K562 (cell line): ENCODE data around the gene NGRN. TPM values are rescaled to one million over a fixed set of nuclear protein-coding genes. Genes with fewer than 3 reads are reported as not detected.
A peak's percentile ranks its signal among the peaks of the same experiment; 100 is the strongest.

ENCODE experiments used
- BCOR ChIP-seq: fragments of 450-650 bp; IDR thresholded peaks from 2 replicates; pipeline ENCODE4 v1.6.1; 2016
- CREB1 ChIP-seq, 2 experiments: sonication (generic) in 1 of 2; formaldehyde crosslinking in 1 of 2; IDR thresholded peaks; 2 replicates each; pipeline versions ENCODE4 v1.6.1 to v1.8.0; 2012 to 2022; ENCODE audit warnings: inconsistent platforms in 1 of 2, mild to moderate bottlenecking in 1 of 2, missing genetic modification reagents in 1 of 2, moderate library complexity in 1 of 2
- CSDE1 ChIP-seq, 2 experiments: fragments of 450-650 bp; IDR thresholded peaks; 2 replicates each; pipeline ENCODE4 v1.6.1; 2016; ENCODE audit warnings: mild to moderate bottlenecking in 1 of 2
- CTBP1 ChIP-seq: fragments of 450-650 bp; IDR thresholded peaks from 2 replicates; pipeline ENCODE4 v1.6.1; 2016; ENCODE audit warnings: borderline replicate concordance
- EGR1 ChIP-seq: fragments of 450-650 bp; conservative IDR thresholded peaks from 2 replicates; pipeline ENCODE4 v1.6.1; 2017; ENCODE audit warnings: mild to moderate bottlenecking
- EP300 ChIP-seq: IDR thresholded peaks from 2 replicates; pipeline ENCODE4 v1.6.1; 2012; ENCODE audit warnings: low read length, improper control_type of control experiment
- ESRRA ChIP-seq: fragments of 450-650 bp; IDR thresholded peaks from 2 replicates; pipeline ENCODE4 v1.6.1; 2014; ENCODE audit warnings: low read depth, mild to moderate bottlenecking, moderate library complexity, borderline replicate concordance
- GTF2B ChIP-seq: IDR thresholded peaks from 2 replicates; pipeline ENCODE4 v1.6.1; 2011; ENCODE audit not compliant: insufficient read length; ENCODE audit errors: extremely low read depth
- NCOR1 ChIP-seq: fragments of 450-650 bp; IDR thresholded peaks from 2 replicates; pipeline ENCODE4 v1.6.1; 2016; ENCODE audit warnings: mild to moderate bottlenecking, moderate library complexity
- NR2F6 ChIP-seq: fragments of 450-650 bp; formaldehyde crosslinking; IDR thresholded peaks from 2 replicates; pipeline ENCODE4 v1.4.0; 2020; ENCODE audit warnings: mild to moderate bottlenecking
- RAD21 ChIP-seq, 2 experiments: fragments of 250-450 bp in 1 of 2; fragments of 450-650 bp in 1 of 2; sonication (Bioruptor Pico) in 1 of 2; formaldehyde crosslinking in 1 of 2; IDR thresholded peaks in 1 of 2; conservative IDR thresholded peaks in 1 of 2; 2 replicates each; pipeline versions ENCODE4 v1.4.0 to v1.8.0; 2020 to 2022; ENCODE audit warnings: mild to moderate bottlenecking in 2 of 2, moderate library complexity in 1 of 2
- SMARCC2 ChIP-seq: fragments of 450-650 bp; IDR thresholded peaks from 2 replicates; pipeline ENCODE4 v1.6.1; 2017; ENCODE audit warnings: antibody characterized with exemption, moderate library complexity, mild to moderate bottlenecking, low read depth
- SMC3 ChIP-seq: conservative IDR thresholded peaks from 2 replicates; pipeline ENCODE4 v1.6.1; 2011; ENCODE audit warnings: low read depth, low read length, improper control_type of control experiment; ENCODE audit not compliant: insufficient read depth
- ZNF121 ChIP-seq: sonication (generic); formaldehyde crosslinking; conservative IDR thresholded peaks from 2 replicates; pipeline ENCODE4 v1.8.0; 2022; ENCODE audit warnings: missing genetic modification reagents
- ZNF280A ChIP-seq: fragments of 450-650 bp; IDR thresholded peaks from 2 replicates; pipeline ENCODE4 v1.6.1; 2018; ENCODE audit warnings: mild to moderate bottlenecking, low read depth; ENCODE audit not compliant: partially characterized antibody
- ZNF780A ChIP-seq: fragments of 250-450 bp; sonication (Bioruptor Pico); IDR thresholded peaks from 2 replicates; pipeline ENCODE4 v1.5.0; 2021; ENCODE audit warnings: mild to moderate bottlenecking
- polyA plus RNA-seq, 8 experiments: library from polyadenylated mRNA; depleted of rRNA in 4 of 8; stranded (reverse) in 5 of 8; unstranded in 3 of 8; fragments of >200 nt; fragmentation: Nextera tagmentation in 2 of 8; fragmentation: Illumina TruSeq in 1 of 8; extraction: Ambion mirVana in 2 of 8; extraction: Trizol in 1 of 8; gene quantifications; 2 replicates each; pipeline versions ENCODE4 v1.2.1 to v1.2.3, GENCODE V29; 2011 to 2014; ENCODE audit warnings: inconsistent platforms in 1 of 8, missing spikeins in 1 of 8
- total RNA-seq, 7 experiments: library from RNA; depleted of rRNA in 6 of 7; stranded (reverse); fragments of >200 nt in 6 of 7; fragmentation: Illumina TruSeq in 2 of 7; extraction: Trizol in 2 of 7; gene quantifications; 2 replicates each; pipeline versions ENCODE4 v1.2.1 to v1.2.3, GENCODE V29; 2011 to 2021; ENCODE audit warnings: low replicate concordance in 1 of 7
- TF ChIP-seq, protein P1 (sequence below), 2 experiments: fragments of 450-650 bp; IDR thresholded peaks; 2 replicates each; pipeline ENCODE4 v1.6.1; 2016
- TF ChIP-seq, protein P2 (sequence below): sonication (generic); formaldehyde crosslinking; IDR thresholded peaks from 2 replicates; pipeline ENCODE4 v1.8.0; 2022; ENCODE audit warnings: mild to moderate bottlenecking, missing genetic modification reagents
- TF ChIP-seq, protein P3 (sequence below): fragments of 200-400 bp; formaldehyde crosslinking; IDR thresholded peaks from 2 replicates; pipeline ENCODE4 v1.6.1; 2017; ENCODE audit warnings: mild to moderate bottlenecking, low read depth, low read length, moderate library complexity

Gene NGRN
- total and polyA plus RNA-seq, 9 of the 15 experiments (the other 6 are each of a cell fraction or from before 2014, with no cell fraction given) = 14.0 to 73.4 (median 60.0) TPM

- TF ChIP-seq ZNF280A (no peak), EGR1 (0 out of 2 replicates have a peak, but pooled peaks have one; percentile 4), ZNF121 (CRISPR knock-in tag) (no peak), NR2F6 (CRISPR knock-in tag) (no peak), NCOR1 (no peak), ESRRA (no peak), GTF2B (no peak), ZNF780A (CRISPR knock-in tag) (no peak), RAD21 (CRISPR knock-in tag; conservative IDR thresholded peaks at IDR 0.05 in 1 of 2, IDR thresholded peaks at IDR 0.05 in 1 of 2) (peak; percentile 34 to 73; a peak in 2 of 4 replicates), SMC3 (peak; percentile 54), BCOR (no peak), CSDE1 (IDR thresholded peaks at IDR 0.05) (no peak), EP300 (no peak), CREB1 (IDR thresholded peaks at IDR 0.05) (no peak), CREB1 (CRISPR knock-in tag; IDR thresholded peaks at IDR 0.05) (0 out of 2 replicates have a peak, but pooled peaks have one; percentile 18), CTBP1 (peak; percentile 60; the same call in 1 of the 2 replicates), SMARCC2 (no peak)
- TF ChIP-seq, protein P1, sequence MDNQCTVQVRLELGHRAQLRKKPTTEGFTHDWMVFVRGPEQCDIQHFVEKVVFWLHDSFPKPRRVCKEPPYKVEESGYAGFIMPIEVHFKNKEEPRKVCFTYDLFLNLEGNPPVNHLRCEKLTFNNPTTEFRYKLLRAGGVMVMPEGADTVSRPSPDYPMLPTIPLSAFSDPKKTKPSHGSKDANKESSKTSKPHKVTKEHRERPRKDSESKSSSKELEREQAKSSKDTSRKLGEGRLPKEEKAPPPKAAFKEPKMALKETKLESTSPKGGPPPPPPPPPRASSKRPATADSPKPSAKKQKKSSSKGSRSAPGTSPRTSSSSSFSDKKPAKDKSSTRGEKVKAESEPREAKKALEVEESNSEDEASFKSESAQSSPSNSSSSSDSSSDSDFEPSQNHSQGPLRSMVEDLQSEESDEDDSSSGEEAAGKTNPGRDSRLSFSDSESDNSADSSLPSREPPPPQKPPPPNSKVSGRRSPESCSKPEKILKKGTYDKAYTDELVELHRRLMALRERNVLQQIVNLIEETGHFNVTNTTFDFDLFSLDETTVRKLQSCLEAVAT (IDR thresholded peaks at IDR 0.05) = no peak
- TF ChIP-seq, protein P2, sequence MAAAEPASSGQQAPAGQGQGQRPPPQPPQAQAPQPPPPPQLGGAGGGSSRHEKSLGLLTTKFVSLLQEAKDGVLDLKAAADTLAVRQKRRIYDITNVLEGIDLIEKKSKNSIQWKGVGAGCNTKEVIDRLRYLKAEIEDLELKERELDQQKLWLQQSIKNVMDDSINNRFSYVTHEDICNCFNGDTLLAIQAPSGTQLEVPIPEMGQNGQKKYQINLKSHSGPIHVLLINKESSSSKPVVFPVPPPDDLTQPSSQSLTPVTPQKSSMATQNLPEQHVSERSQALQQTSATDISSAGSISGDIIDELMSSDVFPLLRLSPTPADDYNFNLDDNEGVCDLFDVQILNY (CRISPR knock-in tag) = no peak
- TF ChIP-seq, protein P3, sequence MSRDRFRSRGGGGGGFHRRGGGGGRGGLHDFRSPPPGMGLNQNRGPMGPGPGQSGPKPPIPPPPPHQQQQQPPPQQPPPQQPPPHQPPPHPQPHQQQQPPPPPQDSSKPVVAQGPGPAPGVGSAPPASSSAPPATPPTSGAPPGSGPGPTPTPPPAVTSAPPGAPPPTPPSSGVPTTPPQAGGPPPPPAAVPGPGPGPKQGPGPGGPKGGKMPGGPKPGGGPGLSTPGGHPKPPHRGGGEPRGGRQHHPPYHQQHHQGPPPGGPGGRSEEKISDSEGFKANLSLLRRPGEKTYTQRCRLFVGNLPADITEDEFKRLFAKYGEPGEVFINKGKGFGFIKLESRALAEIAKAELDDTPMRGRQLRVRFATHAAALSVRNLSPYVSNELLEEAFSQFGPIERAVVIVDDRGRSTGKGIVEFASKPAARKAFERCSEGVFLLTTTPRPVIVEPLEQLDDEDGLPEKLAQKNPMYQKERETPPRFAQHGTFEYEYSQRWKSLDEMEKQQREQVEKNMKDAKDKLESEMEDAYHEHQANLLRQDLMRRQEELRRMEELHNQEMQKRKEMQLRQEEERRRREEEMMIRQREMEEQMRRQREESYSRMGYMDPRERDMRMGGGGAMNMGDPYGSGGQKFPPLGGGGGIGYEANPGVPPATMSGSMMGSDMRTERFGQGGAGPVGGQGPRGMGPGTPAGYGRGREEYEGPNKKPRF = no peak
These were observed 29.3 kb downstream of the NGRN start (continued) for GRCh38 chr15:90294601-90295269.
